HFFc6 (cell line): Measurements from ENCODE around the gene CTNNBL1. TPM values are rescaled to one million over a fixed set of nuclear protein-coding genes. Genes with fewer than 3 reads are reported as not detected.

Source experiments
- DNase-seq: peaks from one replicate; pipeline ENCODE4 v3.0.0-alpha.2; 2018
- H3K27ac Mint-ChIP-seq: 2 replicates; pipeline ENCODE4 v1.8.0; 2020; ENCODE audit warnings: mild to moderate bottlenecking, mixed read lengths
- H3K27me3 Mint-ChIP-seq: 2 replicates; pipeline ENCODE4 v1.8.0; 2021; ENCODE audit warnings: mild to moderate bottlenecking, moderate library complexity, mixed read lengths; ENCODE audit not compliant: insufficient read depth
- H3K36me3 Mint-ChIP-seq: 2 replicates; pipeline ENCODE4 v1.8.0; 2021; ENCODE audit warnings: low read depth, mixed read lengths
- H3K4me1 Mint-ChIP-seq: 2 replicates; pipeline ENCODE4 v1.8.0; 2020; ENCODE audit warnings: low read depth, mixed read lengths
- H3K4me3 Mint-ChIP-seq: 2 replicates; pipeline ENCODE4 v1.8.0; 2020; ENCODE audit warnings: mild to moderate bottlenecking, moderate library complexity, mixed read lengths
- H3K9me3 Mint-ChIP-seq: 2 replicates; pipeline ENCODE4 v1.8.0; 2020; ENCODE audit warnings: mild to moderate bottlenecking, mixed read lengths
- total RNA-seq, 6 experiments: library from RNA; stranded (reverse); fragmentation: NEBNext Ultra II Directional; extraction: Animal tissue kit (Norgen Biotek cat#: 25700); gene quantifications; 2 replicates in 1 of 6; 3 replicates in 5 of 6; pipeline ENCODE4 v1.2.3, GENCODE V29; 2021
- TF ChIP-seq, protein P1 (sequence below): fragments of 200-600 bp; sonication (generic); IDR thresholded peaks from 2 replicates; pipeline ENCODE4 v1.5.0; 2021; ENCODE audit warnings: antibody characterized with exemption, mild to moderate bottlenecking

The CTNNBL1 gene
- total RNA-seq, 6 experiments from 2014 or later: 49.7 to 62.4 (median 59.5) TPM

DNA sequence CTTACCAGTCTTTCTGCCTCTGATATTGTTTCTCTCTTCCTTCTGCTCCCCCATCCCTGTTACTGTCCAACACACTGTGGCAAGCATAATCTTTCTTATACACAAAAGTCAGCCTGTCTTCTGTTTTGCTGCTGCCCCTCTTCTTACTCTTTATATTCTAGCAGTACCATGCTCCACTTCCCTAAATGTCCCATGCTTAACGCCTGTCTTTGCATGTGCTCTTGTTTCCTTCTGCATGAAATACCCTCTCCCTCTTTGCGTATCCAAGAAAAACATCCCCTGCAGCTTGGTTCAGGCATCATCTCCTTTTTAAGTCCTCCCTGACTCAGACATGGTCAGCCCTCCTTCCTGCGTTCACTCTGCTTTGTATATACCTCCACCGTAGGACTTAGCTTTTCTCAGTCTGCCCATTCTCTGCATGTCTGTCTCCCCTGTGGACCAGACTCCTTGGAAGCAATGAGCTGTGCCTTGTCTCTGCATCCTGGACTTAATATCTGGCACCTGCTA is 103.9 kb downstream of the CTNNBL1 start:
- Mint-ChIP-seq H3K4me1 (peaks cover 3% of the 10 kb centered on the region), H3K36me3 (peaks cover 3% of the 10 kb centered on the region; the same call in 1 of the 2 replicates), H3K27ac (no peak overlapping the region), H3K9me3 (no peaks in the 10 kb centered on the region), H3K4me3 (no peak overlapping the region), H3K27me3 (no peaks in the 10 kb centered on the region)
- DNase-seq: no peak
- TF ChIP-seq, protein P1, sequence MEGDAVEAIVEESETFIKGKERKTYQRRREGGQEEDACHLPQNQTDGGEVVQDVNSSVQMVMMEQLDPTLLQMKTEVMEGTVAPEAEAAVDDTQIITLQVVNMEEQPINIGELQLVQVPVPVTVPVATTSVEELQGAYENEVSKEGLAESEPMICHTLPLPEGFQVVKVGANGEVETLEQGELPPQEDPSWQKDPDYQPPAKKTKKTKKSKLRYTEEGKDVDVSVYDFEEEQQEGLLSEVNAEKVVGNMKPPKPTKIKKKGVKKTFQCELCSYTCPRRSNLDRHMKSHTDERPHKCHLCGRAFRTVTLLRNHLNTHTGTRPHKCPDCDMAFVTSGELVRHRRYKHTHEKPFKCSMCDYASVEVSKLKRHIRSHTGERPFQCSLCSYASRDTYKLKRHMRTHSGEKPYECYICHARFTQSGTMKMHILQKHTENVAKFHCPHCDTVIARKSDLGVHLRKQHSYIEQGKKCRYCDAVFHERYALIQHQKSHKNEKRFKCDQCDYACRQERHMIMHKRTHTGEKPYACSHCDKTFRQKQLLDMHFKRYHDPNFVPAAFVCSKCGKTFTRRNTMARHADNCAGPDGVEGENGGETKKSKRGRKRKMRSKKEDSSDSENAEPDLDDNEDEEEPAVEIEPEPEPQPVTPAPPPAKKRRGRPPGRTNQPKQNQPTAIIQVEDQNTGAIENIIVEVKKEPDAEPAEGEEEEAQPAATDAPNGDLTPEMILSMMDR: no peak

DNA sequence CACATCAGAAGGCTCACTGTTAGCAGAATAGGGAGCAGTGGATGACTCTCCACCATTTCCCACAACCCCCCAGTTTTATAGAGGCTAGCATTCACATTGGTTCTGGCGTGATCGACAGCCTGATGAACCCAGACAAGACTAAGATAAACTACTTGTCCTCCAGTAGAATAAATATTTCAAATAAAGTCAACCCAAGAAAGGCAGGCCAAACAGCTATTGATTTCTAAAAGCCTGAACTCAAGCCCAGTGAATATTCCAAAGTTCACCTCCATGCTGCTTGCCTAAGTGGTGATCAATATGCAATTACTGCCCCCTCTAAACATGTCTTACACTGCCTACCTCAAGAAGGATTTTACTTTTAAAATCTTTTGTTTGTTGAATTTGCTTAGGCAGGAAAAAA is 104.5 kb downstream of the CTNNBL1 start:
- H3K9me3 Mint-ChIP-seq: no peaks in the 10 kb centered on the region
- no peak overlapping the region for H3K27ac Mint-ChIP-seq
- H3K27me3 Mint-ChIP-seq: no peaks in the 10 kb centered on the region
- H3K4me1 Mint-ChIP-seq: peaks cover 8% of the 10 kb centered on the region
- no peak overlapping the region for H3K4me3 Mint-ChIP-seq
- TF ChIP-seq, protein P1: no peak
- no peak for DNase-seq
- H3K36me3 Mint-ChIP-seq: peaks cover 9% of the 10 kb centered on the region; the same call in 1 of the 2 replicates

DNA sequence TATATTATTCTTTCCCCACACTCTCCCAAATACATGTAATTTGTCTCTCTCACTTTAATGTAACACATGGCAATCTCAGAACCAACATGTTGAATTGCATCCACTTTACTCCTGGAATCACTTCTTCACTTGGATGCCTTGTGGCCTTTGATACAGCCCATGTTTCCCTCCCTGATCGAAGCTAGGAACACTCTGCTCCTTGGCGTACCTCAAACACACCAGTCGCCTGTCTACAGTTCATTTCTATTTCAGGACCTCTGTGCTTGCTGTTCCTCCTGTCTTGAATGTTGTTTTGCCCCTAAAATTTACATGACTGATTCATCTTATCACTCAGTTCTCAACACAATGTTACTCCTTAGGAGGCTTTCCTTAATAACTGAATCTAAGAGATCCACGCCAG is 106.8 kb downstream of the CTNNBL1 start:
- no peaks in the 10 kb centered on the region for H3K27me3 Mint-ChIP-seq
- H3K4me1 Mint-ChIP-seq: peaks cover 12% of the 10 kb centered on the region
- H3K4me3 Mint-ChIP-seq: no peak overlapping the region
- no peak overlapping the region for H3K27ac Mint-ChIP-seq
- TF ChIP-seq, protein P1: no peak
- peaks cover 11% of the 10 kb centered on the region; the same call in 1 of the 2 replicates for H3K36me3 Mint-ChIP-seq
- DNase-seq: no peak
- H3K9me3 Mint-ChIP-seq: no peaks in the 10 kb centered on the region

DNA sequence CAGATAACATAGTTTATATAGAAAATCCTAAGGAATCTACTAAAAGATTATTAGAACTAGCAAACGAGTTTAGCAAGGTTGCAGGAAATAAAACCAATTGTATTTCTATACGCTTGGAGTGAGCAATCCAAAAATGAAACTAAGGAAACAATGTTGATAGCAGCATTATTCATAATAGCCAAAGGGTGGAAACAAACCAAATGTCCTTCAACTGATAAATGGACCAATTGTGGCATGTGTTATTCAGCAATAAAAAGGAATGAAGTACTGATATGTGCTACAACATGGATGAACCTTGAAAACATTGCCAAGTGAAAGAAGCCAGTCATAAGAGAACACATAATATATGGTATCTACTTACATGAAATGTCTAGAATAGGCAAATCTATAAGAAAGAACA is 108.1 kb downstream of the CTNNBL1 start:
- H3K27me3 Mint-ChIP-seq: no peaks in the 10 kb centered on the region
- no peak for DNase-seq
- H3K27ac Mint-ChIP-seq: no peak overlapping the region
- no peaks in the 10 kb centered on the region for H3K9me3 Mint-ChIP-seq
- peaks cover 11% of the 10 kb centered on the region; the same call in 1 of the 2 replicates for H3K36me3 Mint-ChIP-seq
- peaks cover 12% of the 10 kb centered on the region for H3K4me1 Mint-ChIP-seq
- TF ChIP-seq, protein P1: no peak
- H3K4me3 Mint-ChIP-seq: no peak overlapping the region

DNA sequence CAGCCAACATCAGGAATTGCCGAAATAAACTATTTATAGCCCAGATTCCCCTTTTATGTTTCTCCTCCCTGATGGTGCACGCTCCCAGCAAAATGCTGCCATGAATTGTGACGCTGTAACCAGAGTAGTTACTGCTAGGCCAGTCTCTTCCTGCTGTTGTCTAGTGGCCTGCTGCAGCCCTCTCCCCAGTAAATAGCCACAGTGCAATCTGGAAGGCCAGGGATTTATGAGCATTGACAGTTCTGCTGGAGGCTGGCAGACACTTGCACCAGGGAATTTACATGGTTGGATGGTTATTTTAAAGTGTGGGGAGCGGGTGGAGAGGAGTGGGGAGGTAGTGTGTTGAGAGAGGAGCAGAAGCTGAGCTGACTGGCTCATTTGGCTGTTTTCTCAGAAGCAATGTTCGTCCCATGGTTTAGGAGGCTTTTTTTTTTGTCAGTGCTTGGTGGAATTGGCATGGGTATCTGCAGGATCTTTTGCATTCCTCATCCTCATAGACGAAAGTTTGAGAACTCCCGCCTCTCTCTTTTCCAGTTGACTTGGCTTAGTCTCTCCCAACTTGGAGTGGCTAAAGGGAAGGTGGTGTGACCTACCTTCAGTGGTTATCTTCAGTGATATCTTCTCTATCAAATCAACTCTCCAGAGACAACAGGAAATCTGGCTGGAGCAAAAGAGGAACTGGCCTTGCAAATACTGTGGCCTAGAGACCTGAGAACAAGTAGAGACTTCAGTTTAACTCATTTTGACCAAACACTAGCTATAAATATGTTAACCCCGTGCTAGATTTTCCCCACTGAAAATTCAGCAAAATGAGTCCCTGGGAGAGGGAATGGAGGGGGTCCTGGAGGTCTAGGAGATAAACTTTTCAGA is 109.8 kb downstream of the CTNNBL1 start:
- no peak overlapping the region for H3K27ac Mint-ChIP-seq
- DNase-seq: no peak
- H3K27me3 Mint-ChIP-seq: no peaks in the 10 kb centered on the region
- TF ChIP-seq, protein P1: no peak
- H3K9me3 Mint-ChIP-seq: no peaks in the 10 kb centered on the region
- peaks cover 11% of the 10 kb centered on the region; the same call in 1 of the 2 replicates for H3K36me3 Mint-ChIP-seq
- H3K4me3 Mint-ChIP-seq: no peak overlapping the region
- peaks cover 12% of the 10 kb centered on the region for H3K4me1 Mint-ChIP-seq
